ENCODE data around the gene SCAP.

GRCh38 chr3:47503033-47503432, 27.3 kb upstream of the SCAP start:
- TF ChIP-seq NFIB (CRISPR knock-in tag; IDR thresholded peaks at IDR 0.05; ENCODE audit: borderline replicate concordance): no peak
- TF ChIP-seq SRF (IDR thresholded peaks at IDR 0.05; ENCODE audit: low read depth, low read length): no peak
- TF ChIP-seq PRPF4 (IDR thresholded peaks at IDR 0.05; ENCODE audit: low read depth, low read length, poor library complexity, severe bottlenecking): no peak
- TF ChIP-seq SIN3A (IDR thresholded peaks at IDR 0.05; ENCODE audit: borderline replicate concordance, low read depth, low read length): no peak
- TF ChIP-seq RNF2 (conservative IDR thresholded peaks at IDR 0.05; ENCODE audit: low read depth): no peak
- TF ChIP-seq, protein P1, sequence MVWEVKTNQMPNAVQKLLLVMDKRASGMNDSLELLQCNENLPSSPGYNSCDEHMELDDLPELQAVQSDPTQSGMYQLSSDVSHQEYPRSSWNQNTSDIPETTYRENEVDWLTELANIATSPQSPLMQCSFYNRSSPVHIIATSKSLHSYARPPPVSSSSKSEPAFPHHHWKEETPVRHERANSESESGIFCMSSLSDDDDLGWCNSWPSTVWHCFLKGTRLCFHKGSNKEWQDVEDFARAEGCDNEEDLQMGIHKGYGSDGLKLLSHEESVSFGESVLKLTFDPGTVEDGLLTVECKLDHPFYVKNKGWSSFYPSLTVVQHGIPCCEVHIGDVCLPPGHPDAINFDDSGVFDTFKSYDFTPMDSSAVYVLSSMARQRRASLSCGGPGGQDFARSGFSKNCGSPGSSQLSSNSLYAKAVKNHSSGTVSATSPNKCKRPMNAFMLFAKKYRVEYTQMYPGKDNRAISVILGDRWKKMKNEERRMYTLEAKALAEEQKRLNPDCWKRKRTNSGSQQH (CRISPR knock-in tag; IDR thresholded peaks at IDR 0.05; ENCODE audit: low read depth): no peak
- no peak for TF ChIP-seq ZBTB33 (CRISPR knock-in tag; IDR thresholded peaks at IDR 0.05)
- TF ChIP-seq SMARCE1 (IDR thresholded peaks at IDR 0.05; ENCODE audit: borderline replicate concordance): no peak
- TF ChIP-seq FOXA3 (CRISPR knock-in tag; IDR thresholded peaks at IDR 0.05): no peak
- no peak for TF ChIP-seq ASH2L (IDR thresholded peaks at IDR 0.05; ENCODE audit: insufficient read length, low read depth, low read length)
- TF ChIP-seq ZBTB40 (IDR thresholded peaks at IDR 0.05): no peak
- no peak for TF ChIP-seq ZBTB40 (CRISPR knock-in tag; IDR thresholded peaks at IDR 0.05)
- TF ChIP-seq ZNF839 (CRISPR knock-in tag; IDR thresholded peaks at IDR 0.05; ENCODE audit: borderline replicate concordance): no peak
- no peak for TF ChIP-seq SAP130 (CRISPR knock-in tag; IDR thresholded peaks at IDR 0.05; ENCODE audit: low read depth)

Measured in HepG2 (cell line).